KOPT-K1 (cell line): Measurements from ENCODE around the gene SLC48A1.

Experiments
- H3K27ac ChIP-seq: fragments of 200-600 bp; sonication (generic); 2 replicates; pipeline ENCODE4 v1.5.1; 2016; ENCODE audit warnings: antibody characterized with exemption, mild to moderate bottlenecking, low read depth, low read length; ENCODE audit not compliant: poor library complexity, severe bottlenecking
- H3K36me3 ChIP-seq: fragments of 200-600 bp; sonication (generic); 2 replicates; pipeline ENCODE4 v1.5.1; 2017; ENCODE audit warnings: antibody characterized with exemption, mild to moderate bottlenecking, low read length, moderate library complexity; ENCODE audit not compliant: insufficient read depth
- H3K9me3 ChIP-seq: fragments of 200-600 bp; sonication (generic); 2 replicates; pipeline ENCODE4 v1.5.1; 2017; ENCODE audit warnings: antibody characterized with exemption, low read length, mild to moderate bottlenecking; ENCODE audit not compliant: insufficient read depth, poor library complexity, severe bottlenecking

The SLC48A1 gene

DNA sequence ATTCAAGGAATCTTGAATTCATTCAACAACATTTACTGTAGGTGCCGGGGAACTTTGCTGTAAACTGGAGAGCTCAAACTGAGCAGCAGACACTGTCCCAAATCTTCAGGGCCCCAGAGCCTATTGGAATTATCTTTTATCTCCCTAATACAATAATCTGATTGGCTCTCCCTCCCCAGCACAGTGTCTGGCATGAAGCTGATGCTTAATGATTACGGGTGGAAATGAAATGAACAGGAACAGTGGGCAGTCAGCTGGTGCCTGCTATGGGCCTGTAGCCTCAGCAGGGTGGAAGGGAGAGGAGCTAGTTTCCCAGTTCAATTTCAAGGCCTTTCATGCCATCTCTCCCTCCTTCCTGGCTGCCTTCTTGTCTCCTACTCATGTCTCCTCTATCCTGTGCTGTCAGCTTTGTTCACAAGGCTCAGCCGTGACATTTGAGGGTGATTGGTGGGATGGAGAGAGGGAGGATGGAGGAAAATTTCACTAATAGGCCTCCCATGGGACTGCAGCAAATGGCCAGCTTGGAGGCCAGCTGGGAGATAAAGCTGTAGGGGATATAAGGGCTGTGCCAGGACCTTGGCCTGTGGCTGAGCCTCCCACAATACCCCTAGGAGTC lies 10.1 kb upstream of the SLC48A1 start:
- H3K27ac ChIP-seq: no peak overlapping the region
- H3K9me3 ChIP-seq: no peaks in the 10 kb centered on the region
- no peaks in the 10 kb centered on the region for H3K36me3 ChIP-seq

DNA sequence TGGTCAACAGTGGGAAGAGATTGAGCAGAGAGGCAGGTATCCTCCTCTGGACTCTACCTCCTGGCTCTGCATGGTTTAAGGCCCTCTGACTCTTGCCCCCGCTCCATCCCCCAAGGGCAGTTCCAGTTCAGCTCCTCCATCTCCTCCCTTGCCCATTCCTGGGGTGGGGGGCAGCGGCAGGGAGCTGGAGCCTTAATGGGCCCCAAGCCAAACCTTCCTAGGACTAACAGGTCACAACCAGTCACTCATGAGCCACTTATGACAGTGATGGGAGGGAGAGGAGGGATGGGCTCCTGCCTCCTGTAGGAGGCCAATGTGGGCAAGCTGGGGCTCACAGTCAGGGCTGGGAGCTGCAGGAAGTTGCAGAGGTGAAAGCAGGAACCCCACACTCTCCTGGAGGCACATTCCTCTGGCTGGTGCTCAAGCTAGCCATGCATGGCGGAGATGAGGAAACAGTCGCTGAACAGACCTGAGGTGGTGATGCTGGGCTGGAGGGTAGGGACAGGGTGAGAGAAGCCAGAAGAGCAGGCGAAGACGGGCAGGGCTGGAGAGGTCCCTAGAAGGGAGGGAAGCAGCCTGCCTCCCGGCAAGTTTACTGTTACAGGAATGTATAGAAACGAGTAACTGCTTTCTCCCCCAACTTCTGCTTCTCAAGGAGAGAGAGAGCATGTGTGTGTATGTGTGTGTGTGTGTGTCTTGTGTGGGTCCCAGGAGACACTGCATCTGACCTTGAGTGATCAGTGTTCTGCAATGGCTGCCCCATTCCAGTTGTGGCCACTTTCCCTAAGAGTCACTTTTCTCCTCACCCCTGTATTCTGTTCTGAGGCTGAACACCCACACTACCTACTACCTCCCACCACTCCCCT lies 9.3 kb upstream of the SLC48A1 start:
- Histone ChIP-seq H3K36me3 (no peaks in the 10 kb centered on the region), H3K9me3 (no peaks in the 10 kb centered on the region), H3K27ac (no peak overlapping the region)

DNA sequence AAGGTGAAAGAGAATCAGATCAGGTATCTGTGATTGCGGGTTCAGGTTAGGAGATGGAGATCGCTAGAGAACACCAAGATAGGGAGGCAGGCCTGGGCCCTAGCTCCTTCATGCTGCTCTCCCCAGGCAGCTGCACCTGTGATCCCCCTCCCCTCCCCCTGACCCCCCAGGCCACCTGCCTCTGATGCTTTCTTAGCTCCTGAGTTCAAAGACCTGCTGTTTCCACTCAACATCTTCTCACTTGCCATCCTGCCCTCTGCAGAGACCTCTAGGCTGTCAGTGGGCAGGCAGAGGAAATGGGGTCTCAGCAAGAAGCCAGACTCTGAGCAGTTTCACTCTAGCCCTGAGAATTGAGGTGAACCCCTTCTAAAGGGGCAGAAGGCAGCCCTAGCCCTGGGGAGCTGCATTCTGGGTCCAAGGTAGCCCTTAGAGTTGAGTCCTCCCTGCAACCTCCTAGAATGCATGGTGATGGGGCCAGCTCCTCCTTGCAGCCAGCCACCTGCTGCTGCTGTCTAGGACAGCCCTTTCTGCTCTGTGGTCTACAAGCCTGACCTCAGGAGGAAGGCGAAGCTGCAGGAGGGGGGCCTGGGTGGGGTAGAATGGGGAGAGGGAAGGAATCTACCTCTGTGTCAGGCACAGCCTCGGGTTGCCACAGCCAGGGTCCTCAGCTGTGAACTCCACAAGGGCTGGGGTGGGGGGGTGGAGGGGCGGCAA lies 6.4 kb upstream of the SLC48A1 start:
- H3K36me3 ChIP-seq: no peaks in the 10 kb centered on the region
- H3K9me3 ChIP-seq: no peaks in the 10 kb centered on the region
- H3K27ac ChIP-seq: peak overlapping the region; percentile 35

DNA sequence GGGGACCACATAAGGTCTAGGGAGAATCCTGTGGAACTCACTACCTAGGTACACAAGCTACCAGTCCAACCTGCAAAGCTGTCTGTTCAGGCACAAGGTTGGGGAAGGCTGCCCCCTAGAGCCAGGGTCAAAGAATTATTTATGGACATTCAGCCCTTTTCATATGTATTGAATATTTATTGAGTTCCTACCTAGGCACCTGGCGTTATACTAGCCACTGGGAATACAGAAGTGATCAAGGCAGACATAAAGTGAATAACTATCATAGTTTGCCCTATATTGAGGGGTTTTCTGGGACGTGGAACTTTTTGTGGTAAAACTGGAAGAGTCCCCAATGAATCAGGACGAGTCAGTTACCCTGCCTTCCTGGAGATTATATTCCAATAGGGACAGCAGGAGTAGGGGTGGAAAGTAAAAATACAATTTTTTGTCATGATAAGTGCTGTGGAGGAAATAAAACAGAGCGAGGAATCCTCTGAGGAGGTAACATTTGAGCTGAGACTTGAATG lies 5.8 kb upstream of the SLC48A1 start:
- Histone ChIP-seq H3K9me3 (no peaks in the 10 kb centered on the region), H3K27ac (no peak overlapping the region), H3K36me3 (no peaks in the 10 kb centered on the region)

DNA sequence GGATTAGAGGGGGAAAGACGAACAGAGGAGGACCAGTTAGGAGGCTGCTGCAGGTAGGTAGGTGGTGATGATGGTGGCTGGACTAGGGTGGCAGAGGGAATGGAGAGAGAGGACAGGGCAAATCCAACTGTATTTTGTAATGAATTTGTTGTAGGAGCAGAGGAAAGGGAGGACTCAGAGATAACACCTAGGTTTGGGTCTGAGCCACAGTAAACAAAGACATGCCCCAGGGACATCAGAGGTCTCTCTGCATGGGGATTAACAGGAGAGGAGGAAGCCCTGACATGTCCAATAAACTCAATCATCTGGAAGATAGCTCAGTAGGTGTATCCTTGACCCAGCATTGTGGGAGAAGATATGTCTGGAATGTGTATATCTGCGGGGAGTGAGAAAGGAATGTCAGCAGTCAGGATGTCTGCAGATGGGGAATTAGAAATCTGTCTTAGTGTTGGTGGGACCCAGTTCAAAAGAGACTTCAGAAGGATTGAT lies 4.7 kb upstream of the SLC48A1 start:
- no peaks in the 10 kb centered on the region for H3K9me3 ChIP-seq
- H3K36me3 ChIP-seq: no peaks in the 10 kb centered on the region
- no peak overlapping the region for H3K27ac ChIP-seq

DNA sequence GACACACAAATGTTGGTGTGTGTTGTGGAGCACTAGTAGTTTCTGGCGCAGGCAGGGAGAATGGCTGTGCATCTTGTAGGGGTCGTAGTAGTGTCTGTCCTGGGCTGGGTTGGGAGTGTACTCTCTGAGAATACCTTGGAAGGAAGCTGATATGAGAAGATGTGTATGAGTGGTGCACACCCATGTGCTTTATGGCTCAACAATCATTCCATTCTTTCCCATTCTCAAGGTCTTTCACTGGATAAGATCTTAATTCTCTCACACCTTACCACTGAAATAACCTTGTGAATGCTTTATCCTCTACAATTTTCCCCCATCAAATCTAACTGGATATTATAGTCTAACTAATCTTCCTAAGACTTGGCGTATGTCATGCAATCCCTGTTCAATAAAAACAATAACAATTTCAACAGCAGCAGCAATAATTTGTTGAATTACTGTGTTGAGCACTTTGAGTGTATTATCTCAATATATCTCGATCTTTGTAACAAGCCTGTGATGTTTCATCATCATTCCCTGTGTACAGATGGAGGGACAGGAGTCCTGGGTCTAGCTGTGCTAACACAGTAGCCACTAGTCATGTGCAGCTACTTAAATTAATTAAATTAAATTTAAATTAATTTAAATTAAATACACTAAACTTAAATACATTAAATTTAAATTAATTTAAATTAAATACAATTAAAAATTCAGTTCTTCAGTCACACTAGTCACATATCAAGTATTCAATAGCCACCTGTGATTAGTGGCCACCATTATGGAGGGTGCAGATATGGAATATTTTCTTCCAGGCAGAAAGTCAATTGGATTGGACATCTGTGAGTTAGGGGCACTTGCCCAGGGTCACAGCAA lies 3.6 kb upstream of the SLC48A1 start:
- Histone ChIP-seq H3K9me3 (no peaks in the 10 kb centered on the region), H3K36me3 (no peaks in the 10 kb centered on the region), H3K27ac (no peak overlapping the region)

DNA sequence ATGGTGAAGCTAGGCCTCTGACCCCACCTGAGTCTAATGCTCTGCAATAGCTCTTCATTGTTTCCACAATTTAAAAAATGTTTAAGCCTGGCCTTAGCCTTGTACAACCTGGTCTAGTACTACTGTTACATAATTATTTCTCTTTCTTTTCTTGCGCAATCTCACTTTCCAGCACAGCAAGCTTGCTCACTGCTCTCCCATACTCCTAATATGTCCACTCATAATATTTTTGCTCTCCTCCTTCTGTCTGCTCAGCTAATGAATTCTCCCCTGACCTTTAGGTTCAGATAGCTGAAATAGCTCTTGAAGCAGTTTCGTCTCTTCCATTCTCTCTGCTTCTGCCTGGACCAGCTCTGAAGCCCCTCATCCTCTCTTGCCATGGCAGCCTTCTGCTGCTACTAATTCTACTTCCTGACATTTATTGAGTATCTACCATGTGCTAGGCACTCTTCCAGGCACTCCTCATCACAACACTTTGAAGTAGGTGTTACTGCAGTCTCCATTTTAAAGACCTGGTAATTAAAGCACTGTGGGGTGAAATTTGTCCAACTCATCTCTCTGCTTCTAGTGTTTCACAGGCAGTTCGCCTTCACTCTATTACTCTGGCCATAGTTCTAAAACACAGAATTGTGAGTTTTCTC lies 2.8 kb upstream of the SLC48A1 start:
- H3K9me3 ChIP-seq: no peaks in the 10 kb centered on the region
- H3K36me3 ChIP-seq: no peaks in the 10 kb centered on the region
- no peak overlapping the region for H3K27ac ChIP-seq

DNA sequence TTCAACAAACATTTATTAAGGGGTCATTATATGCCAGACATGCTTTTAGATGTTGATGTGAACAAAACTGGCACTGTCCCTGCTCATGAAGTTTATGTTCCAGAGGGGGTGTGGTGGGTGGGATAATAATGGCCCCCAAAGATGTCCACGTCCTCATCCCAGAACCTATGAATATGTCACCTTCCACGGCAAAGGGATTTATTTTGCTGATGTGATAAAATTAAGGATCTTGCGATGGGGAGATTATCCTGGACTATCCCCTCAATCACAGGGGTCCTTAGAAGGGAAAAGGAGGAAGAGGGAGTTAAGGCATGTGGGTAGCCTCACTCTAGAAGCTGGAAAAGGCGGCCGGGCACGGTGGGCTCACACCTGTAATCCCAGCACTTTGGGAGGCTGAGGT lies 1.7 kb upstream of the SLC48A1 start:
- Histone ChIP-seq H3K27ac (no peak overlapping the region), H3K36me3 (no peaks in the 10 kb centered on the region), H3K9me3 (no peaks in the 10 kb centered on the region)

DNA sequence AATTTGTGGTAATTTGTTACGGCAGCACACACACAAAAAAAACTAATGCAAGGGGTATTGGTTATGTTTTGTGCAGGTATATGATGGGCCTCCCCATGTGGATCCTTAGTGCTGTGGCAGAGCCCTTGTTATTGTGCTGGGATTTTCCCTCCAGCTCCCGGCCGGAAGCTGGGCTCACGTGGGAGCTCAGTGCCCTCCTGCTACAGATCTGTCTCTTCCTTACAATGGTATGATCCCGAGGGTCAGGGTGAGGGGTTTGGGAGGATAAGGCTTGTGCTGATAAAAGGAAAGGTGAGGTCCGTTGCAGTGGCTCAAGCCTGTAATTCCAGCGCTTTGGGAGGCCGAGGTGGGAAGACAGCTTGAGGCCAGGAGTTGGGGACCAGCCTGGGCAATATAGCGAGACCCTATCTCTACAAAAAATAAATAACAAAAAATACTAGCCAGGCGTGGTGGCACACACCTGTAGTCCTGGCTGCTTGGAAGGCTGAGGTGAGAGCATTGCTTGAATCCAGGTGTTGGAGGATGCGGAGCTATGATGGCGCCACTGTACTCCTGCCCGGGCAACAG lies 861 bp upstream of the SLC48A1 start:
- Histone ChIP-seq H3K36me3 (no peaks in the 10 kb centered on the region), H3K9me3 (no peaks in the 10 kb centered on the region), H3K27ac (no peak overlapping the region)

DNA sequence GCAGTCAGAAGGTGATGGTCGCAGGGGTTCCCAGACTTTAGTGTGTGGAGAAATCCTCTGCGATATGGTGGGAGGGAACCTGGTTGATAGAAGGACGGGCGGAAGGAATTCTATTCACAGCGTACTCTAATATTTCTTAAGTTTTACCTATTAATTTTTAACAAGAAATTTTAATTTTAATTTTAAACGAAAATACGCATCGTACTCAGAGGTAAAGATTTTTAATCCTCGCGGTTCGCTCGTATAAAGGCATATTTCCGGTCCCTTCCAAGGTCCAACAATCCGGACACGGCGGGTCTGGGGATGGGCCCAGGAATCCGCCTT lies 338 bp upstream of the SLC48A1 start:
- Histone ChIP-seq H3K36me3 (no peaks in the 10 kb centered on the region), H3K9me3 (no peaks in the 10 kb centered on the region), H3K27ac (no peak overlapping the region)

DNA sequence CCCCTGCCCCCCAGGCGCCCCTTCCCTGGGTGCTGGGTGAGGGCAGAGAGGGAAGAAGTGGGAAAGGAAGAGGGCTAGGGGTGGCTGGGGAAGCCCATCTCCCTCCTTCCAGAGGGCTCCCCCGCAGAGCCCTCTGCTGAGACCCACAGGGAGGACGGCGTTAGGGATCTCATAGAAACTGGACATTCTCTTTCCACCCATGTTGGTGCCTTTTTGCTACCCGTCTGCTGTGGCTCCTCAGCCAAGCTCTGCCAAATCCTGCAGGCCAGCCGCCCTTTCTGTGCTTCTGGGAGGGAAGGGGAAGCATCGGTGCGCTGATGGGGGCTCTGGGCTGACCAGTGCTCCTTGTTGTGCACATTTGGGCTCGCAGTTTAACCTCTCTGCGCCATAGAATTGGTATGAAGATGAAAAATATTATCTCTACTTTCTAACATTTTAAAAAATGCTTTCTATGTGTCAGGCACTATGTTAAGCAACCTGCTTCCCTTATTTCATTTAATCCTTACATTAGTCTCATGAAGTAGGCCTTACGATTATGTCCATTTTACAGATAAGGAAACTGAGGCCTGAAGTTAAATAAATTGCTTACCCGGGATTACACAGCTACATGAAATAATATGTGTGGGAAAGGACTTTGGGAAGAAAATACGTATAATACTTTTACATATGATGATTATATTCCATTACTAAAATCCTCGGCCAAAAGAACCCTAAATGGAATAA lies 981 bp downstream of the SLC48A1 start:
- Histone ChIP-seq H3K27ac (peak overlapping the region; percentile 22), H3K9me3 (no peaks in the 10 kb centered on the region), H3K36me3 (no peaks in the 10 kb centered on the region)

DNA sequence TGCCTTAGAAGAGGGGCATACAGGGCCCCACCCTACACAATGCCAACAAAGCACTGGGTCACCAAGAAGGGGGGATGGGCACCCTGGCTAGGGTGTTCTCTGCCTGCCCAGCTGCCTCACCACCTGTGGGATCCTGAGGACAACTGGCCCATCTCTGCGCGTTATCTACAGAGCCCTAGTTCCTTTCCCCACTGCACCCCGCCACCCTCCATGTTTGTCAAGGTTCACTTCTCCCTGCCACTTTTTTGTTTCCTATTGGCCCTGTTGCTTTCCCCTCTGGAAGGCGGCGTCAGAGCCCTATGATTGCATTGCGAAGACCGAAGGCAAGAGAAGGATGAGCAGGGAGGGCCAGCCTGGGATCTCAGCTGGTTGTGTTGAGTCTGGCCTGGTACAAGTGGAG lies 1.6 kb downstream of the SLC48A1 start:
- Histone ChIP-seq H3K36me3 (no peaks in the 10 kb centered on the region), H3K27ac (no peak overlapping the region), H3K9me3 (no peaks in the 10 kb centered on the region)

DNA sequence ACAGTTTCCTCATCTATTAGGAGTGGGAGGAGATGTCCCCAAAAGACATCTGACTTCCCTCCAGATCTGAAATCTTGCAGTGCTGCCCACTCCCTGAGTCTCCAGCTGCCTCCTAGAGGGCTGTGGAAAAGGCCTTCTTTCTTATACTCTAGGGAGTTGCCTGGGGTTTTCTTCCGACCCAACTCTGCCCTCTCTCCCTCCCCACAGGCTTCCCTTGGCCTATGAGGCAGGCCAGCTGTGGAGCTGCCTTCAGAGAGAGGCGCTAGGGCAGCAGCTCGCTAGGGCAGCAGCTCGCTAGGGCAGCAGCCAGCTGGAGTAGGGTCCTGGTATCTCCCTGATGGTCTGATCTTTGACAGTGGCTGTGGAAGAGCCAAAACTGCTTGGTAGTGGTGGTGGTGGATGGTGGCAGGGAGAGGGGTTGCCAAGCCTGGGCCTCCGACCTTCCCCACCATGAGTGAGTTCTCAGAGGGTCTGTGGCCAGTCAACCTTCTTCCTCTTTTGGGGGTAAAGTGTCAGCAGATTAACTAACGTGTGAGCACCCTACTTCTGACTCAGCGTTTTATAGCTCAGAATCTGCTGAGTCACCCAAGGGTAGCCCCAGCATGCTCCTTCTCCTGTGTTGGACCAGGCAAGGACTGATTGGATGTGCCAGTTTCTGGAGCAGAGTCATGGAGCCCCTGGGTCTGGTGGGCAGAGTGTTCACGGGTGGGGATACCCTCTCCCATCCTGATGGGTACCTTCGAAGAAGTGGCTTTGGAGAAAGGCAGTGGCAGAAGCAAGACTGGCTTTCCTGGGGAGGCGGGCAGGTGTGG lies 2.3 kb downstream of the SLC48A1 start:
- Histone ChIP-seq H3K36me3 (no peaks in the 10 kb centered on the region), H3K27ac (no peak overlapping the region), H3K9me3 (no peaks in the 10 kb centered on the region)
